Ovary (tissue), 9 donors: ENCODE data around the gene PDE8A. TPM values are rescaled to one million over a fixed set of nuclear protein-coding genes. Genes with fewer than 3 reads are reported as not detected.

ENCODE experiments used
- DNase-seq, 5 donors: peaks; one replicate each; pipeline ENCODE4 v3.0.0-alpha.2; 2019 to 2020
- H3K27ac ChIP-seq, 2 donors: fragments of 200-600 bp; one replicate each; pipeline versions ENCODE4 v1.5.1 to v1.8.0; 2019 to 2022
- H3K27me3 ChIP-seq: fragments of 200-600 bp; one replicate; pipeline ENCODE4 v1.8.0; 2022
- H3K36me3 ChIP-seq: fragments of 200-600 bp; sonication (generic); one replicate; pipeline ENCODE4 v1.5.1; 2019
- H3K4me1 ChIP-seq: one replicate; pipeline ENCODE4 v1.8.1; 2013; ENCODE audit warnings: mild to moderate bottlenecking, moderate library complexity; ENCODE audit not compliant: insufficient read depth
- H3K4me3 ChIP-seq: fragments of 200-600 bp; sonication (generic); one replicate; pipeline ENCODE4 v1.5.1; 2017
- H3K9me3 ChIP-seq, 2 donors: fragments of 200-600 bp in 1 of 2; sonication (generic) in 1 of 2; one replicate each; pipeline versions ENCODE4 v1.5.1 to v1.8.1; 2013 to 2019; ENCODE audit warnings: mild to moderate bottlenecking in 1 of 2, moderate library complexity in 1 of 2
- CTCF ChIP-seq, 3 donors: fragments of 450-650 bp in 2 of 3; fragments of 200-600 bp in 1 of 3; IDR thresholded peaks; one replicate each; pipeline versions ENCODE4 v1.5.1 to v1.8.0; 2016 to 2022; ENCODE audit warnings: antibody characterized with exemption in 3 of 3, mild to moderate bottlenecking in 1 of 3
- EP300 ChIP-seq: sonication (generic); formaldehyde crosslinking; IDR thresholded peaks from one replicate; pipeline ENCODE4 v1.6.1; 2017; ENCODE audit warnings: antibody characterized with exemption
- POLR2A ChIP-seq: fragments of 450-650 bp; IDR thresholded peaks from one replicate; pipeline ENCODE4 v1.6.1; 2017; ENCODE audit warnings: antibody characterized with exemption, mild to moderate bottlenecking, moderate library complexity
- WGBS, 3 donors: extraction: QIAGEN DNeasy Blood & Tissue Kit in 1 of 3; methylation state at CpG; one replicate each; pipeline versions ENCODE4 v1.1.5 to v1.1.7; 2013 to 2017; 5-methylcytosine and 5-hydroxymethylcytosine counted together
- intact Hi-C, 4 donors: fragments of 100-400 bp; cut with DNase I; formaldehyde crosslinking; loops; one replicate each; pipeline versions ENCODE4 v1.11.0 to v1.15.1; 2022 to 2023
- polyA plus RNA-seq, 2 donors: library from polyadenylated mRNA; stranded (reverse); fragments of 200-250 nt in 1 of 2; fragments of 350-450 nt in 1 of 2; fragmentation: Illumina TruSeq in 1 of 2; extraction: RNeasy Lipid Tissue Mini Kit (QIAGEN cat#74804) in 1 of 2; gene quantifications; one replicate each; pipeline ENCODE4 v1.2.3, GENCODE V29; 2013 to 2014
- total RNA-seq, 7 donors: library from RNA; depleted of rRNA in 2 of 7; stranded (reverse); fragments of >200 nt in 2 of 7; fragmentation: NEBNext Ultra II Directional in 3 of 7; extraction: Animal tissue kit (Norgen Biotek cat#: 25700) in 3 of 7; gene quantifications; one replicate each; pipeline versions ENCODE4 v1.1.0 to v1.2.4, GENCODE V29; 2016 to 2023
- donor health status: DM: no; HTN: no; CAD: no; lungs with moderate emphysema.
- donor health status: DM: no; HTN: no; CAD: no.
- donor health status: Bipolar disorder and iron deficiency.
- donor health status: DM: yes; HTN: yes; CAD: no.
- donor health status: DM: no; HTN: no; CAD: no.
- donor health status: DM: yes; HTN: yes; CAD: no.

The PDE8A gene
- total and polyA plus RNA-seq, 9 donors, result 13.8 to 61.8 (median 33.2) TPM

- Histone ChIP-seq H3K4me3 (no peak overlapping the region), H3K36me3 (no peaks in the 10 kb centered on the region), H3K4me1 (no peaks in the 10 kb centered on the region), H3K9me3 (no peaks in the 10 kb centered on the region), H3K27me3 (no peaks in the 10 kb centered on the region), H3K27ac (no peak overlapping the region)
- 65 to 84% (median 83%) methylated on average over 5 of the region's 5 CpGs for WGBS, 3 donors
- no peak for TF ChIP-seq POLR2A
- TF ChIP-seq EP300, result no peak
- TF ChIP-seq CTCF (IDR thresholded peaks at IDR 0.05), result no peak
- no peak for DNase-seq
- intact Hi-C loops, result loop anchor here in 3 of 4 donors (5.0 to 10.0 kb wide), 2 partner anchors 66 to 84 kb away; no protein-coding TSS in a partner anchor
Observed at GRCh38 chr15:85041230-85041629, 59.6 kb downstream of the PDE8A start.

GRCh38 chr15:85044251-85044853, 62.7 kb downstream of the PDE8A start:
- Histone ChIP-seq H3K36me3 (no peaks in the 10 kb centered on the region), H3K4me1 (no peaks in the 10 kb centered on the region), H3K9me3 (no peaks in the 10 kb centered on the region), H3K27me3 (no peaks in the 10 kb centered on the region), H3K4me3 (no peak overlapping the region), H3K27ac (no peak overlapping the region)
- intact Hi-C loops, result loop anchor here (2.0 to 10.0 kb wide), 3 partner anchors 70 to 90 kb away; no protein-coding TSS in a partner anchor
- peak; percentile 48 to 77 (median 57) for DNase-seq
- WGBS, 3 donors, result 46 to 48% (median 47%) methylated on average over 3 of the region's 3 CpGs
- TF ChIP-seq CTCF (IDR thresholded peaks at IDR 0.05), result peak; percentile 26 to 62 (median 59)
- no peak for TF ChIP-seq POLR2A

- intact Hi-C loops, result loop anchor here (2.0 to 10.0 kb wide), 3 partner anchors 70 to 90 kb away; no protein-coding TSS in a partner anchor
- no peak overlapping the region for H3K4me3 ChIP-seq
- TF ChIP-seq CTCF (IDR thresholded peaks at IDR 0.05) (no peak), EP300 (no peak), POLR2A (no peak)
- DNase-seq, result no peak
- H3K4me1 ChIP-seq, result no peaks in the 10 kb centered on the region
- H3K36me3 ChIP-seq, result no peaks in the 10 kb centered on the region
- H3K27me3 ChIP-seq, result no peaks in the 10 kb centered on the region
- H3K27ac ChIP-seq, result no peak overlapping the region
- WGBS, 3 donors, result 0 to 50% (median 50%) methylated on average over 1 of the region's 1 CpG
- no peaks in the 10 kb centered on the region for H3K9me3 ChIP-seq
Observed at GRCh38 chr15:85044894-85045293, 63.2 kb downstream of the PDE8A start.

GRCh38 chr15:85045615-85046014, 64.0 kb downstream of the PDE8A start:
- H3K27ac ChIP-seq, result no peak overlapping the region
- no peaks in the 10 kb centered on the region for H3K9me3 ChIP-seq
- H3K4me1 ChIP-seq, result no peaks in the 10 kb centered on the region
- H3K27me3 ChIP-seq, result no peaks in the 10 kb centered on the region
- TF ChIP-seq CTCF (IDR thresholded peaks at IDR 0.05), result no peak
- no peak for TF ChIP-seq POLR2A
- H3K36me3 ChIP-seq, result no peaks in the 10 kb centered on the region
- no peak overlapping the region for H3K4me3 ChIP-seq
- intact Hi-C loops, result loop anchor here in 2 of 4 donors (2.0 to 10.0 kb wide), 2 partner anchors 71 to 91 kb away; no protein-coding TSS in a partner anchor
- 85 to 93% (median 93%) methylated on average over 1 of the region's 1 CpG for WGBS, 3 donors
- DNase-seq, result no peak
